Measurements from ENCODE around the gene SV2A.

SV2A gene

DNA sequence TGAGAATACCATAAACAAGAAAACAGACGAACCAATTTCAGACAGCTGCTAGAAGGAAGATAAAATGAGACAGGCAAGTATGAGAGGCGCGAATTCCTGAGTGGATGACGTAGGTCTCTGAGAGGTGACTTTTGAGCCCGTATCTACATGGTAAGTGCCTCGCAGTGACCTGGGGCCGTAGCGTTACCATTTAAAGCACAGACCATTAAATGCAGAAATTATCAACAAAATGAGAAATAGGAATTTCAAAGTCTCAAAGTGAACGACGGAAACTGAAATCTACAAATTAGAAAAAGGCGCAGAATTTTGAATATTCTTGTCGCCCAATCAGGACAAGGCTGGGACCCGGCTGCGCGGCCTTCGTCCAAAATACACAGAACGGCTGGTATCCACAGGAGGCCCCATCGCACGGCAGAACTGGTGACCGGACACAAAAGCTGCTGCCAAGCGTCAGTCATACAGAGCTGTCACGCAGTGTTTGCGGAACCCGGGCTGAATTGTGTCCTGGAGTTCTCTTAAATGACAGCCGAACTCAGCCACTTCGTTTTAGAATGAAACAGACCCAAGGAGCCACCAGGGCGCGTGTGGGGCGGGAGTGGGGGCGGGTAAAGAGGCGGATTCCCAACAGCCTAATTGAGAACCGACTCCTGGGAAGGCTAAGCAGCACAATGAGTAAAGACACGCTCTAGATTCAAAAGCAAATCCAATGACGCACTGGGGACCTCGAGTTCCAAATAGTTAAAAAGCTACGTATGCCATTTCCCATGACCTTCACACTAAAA lies 32.1 kb downstream of the SV2A start:
- ATAC-seq (ENCODE audit: low read depth) (peak; percentile 32), DNase-seq (ENCODE audit: low spot score) (peak; percentile 82)
- H3K9me3 ChIP-seq (ENCODE audit: severe bottlenecking): no peaks in the 10 kb centered on the region
- peak overlapping the region; percentile 49 for H3K4me3 ChIP-seq (ENCODE audit: severe bottlenecking)
- TF ChIP-seq, protein P1, sequence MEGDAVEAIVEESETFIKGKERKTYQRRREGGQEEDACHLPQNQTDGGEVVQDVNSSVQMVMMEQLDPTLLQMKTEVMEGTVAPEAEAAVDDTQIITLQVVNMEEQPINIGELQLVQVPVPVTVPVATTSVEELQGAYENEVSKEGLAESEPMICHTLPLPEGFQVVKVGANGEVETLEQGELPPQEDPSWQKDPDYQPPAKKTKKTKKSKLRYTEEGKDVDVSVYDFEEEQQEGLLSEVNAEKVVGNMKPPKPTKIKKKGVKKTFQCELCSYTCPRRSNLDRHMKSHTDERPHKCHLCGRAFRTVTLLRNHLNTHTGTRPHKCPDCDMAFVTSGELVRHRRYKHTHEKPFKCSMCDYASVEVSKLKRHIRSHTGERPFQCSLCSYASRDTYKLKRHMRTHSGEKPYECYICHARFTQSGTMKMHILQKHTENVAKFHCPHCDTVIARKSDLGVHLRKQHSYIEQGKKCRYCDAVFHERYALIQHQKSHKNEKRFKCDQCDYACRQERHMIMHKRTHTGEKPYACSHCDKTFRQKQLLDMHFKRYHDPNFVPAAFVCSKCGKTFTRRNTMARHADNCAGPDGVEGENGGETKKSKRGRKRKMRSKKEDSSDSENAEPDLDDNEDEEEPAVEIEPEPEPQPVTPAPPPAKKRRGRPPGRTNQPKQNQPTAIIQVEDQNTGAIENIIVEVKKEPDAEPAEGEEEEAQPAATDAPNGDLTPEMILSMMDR (IDR thresholded peaks at IDR 0.05; ENCODE audit: poor library complexity, severe bottlenecking): no peak
- no peaks in the 10 kb centered on the region for H3K27me3 ChIP-seq (ENCODE audit: insufficient read depth, poor library complexity, severe bottlenecking)
- H3K36me3 ChIP-seq (ENCODE audit: low read depth): no peaks in the 10 kb centered on the region
- H3K27ac ChIP-seq (ENCODE audit: poor library complexity, severe bottlenecking): peak overlapping the region; percentile 85
- H3K4me1 ChIP-seq (ENCODE audit: insufficient read depth, poor library complexity, severe bottlenecking): peaks cover 14% of the 10 kb centered on the region

DNA sequence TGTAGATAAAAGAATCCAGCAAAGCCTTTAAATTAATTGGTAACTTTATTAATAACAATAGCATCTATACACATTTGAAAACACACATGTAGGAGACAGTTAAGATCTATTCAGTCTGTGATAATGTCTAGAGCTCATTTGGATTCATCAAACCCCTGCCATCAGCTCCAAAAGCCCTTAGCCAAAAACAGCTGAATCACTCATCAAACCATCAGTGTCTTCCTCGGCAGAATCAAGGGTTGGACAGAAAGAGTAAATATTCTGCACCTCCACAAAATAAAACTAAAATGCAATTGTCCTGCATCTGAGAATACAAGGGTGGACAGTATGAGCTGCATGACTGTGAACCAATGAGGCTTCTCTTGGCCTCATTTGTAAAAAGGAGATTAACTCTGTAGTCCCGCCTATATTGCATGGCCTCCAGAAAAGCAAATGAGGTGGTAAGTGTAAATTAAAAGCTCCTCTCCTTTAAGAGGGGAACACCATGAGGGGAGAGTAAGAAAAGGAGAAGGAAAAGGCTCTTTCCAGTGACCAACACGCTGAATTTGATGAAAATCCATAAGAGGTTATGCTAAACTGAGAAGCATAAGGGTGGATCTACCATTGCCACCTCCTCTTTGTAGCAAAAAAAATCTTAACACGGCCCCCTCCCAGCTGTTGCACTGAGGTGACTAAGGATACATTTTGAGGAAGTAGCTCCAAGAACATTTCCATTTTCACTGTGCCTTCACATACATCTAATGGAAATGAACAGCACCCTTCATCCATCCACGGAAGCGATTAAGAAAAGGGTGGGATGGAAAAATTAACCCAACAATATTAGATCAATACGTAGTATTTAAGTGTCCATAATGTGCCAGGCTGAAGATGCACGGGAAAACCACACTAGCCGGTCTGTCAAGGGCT lies 33.0 kb downstream of the SV2A start:
- Histone ChIP-seq H3K4me3 (ENCODE audit: severe bottlenecking) (peak overlapping the region; percentile 49), H3K27ac (ENCODE audit: poor library complexity, severe bottlenecking) (peak overlapping the region; percentile 85), H3K9me3 (ENCODE audit: severe bottlenecking) (no peaks in the 10 kb centered on the region), H3K4me1 (ENCODE audit: insufficient read depth, poor library complexity, severe bottlenecking) (peaks cover 14% of the 10 kb centered on the region), H3K27me3 (ENCODE audit: insufficient read depth, poor library complexity, severe bottlenecking) (no peaks in the 10 kb centered on the region), H3K36me3 (ENCODE audit: low read depth) (no peaks in the 10 kb centered on the region)
- TF ChIP-seq, protein P1 (IDR thresholded peaks at IDR 0.05; ENCODE audit: poor library complexity, severe bottlenecking): no peak
- no peak for DNase-seq (ENCODE audit: low spot score)
- ATAC-seq (ENCODE audit: low read depth): no peak

DNA sequence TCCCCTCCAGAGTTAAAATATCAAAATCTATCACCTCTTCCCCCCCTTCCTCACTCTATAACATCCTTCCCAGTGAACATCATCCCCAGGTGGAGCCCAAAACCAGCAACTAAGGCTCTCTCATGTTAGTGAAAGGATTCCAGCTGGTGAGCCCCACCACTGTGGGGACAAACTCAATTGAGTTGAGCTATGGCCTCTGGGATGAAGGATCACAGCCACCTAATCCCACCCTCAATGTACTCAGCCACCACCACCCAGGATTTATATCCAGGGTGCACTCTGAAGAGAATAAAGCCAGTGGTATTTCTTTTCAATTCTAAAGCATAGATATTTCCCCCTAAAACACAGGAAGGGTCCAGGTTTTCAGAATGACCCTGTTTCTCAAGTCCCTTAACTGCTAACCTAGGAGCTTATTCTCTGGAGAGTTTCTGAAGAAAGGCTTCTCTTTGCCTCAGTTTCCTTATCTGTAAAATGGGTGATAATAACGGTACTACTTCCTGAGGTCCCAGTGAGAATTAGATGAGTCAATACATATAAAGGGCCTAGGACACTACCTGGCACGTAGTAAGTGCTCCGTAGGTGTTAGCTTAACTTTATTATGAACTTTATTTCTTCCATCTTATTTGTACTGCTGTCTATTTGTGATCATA lies 33.9 kb downstream of the SV2A start:
- Histone ChIP-seq H3K4me3 (ENCODE audit: severe bottlenecking) (no peak overlapping the region), H3K27me3 (ENCODE audit: insufficient read depth, poor library complexity, severe bottlenecking) (no peaks in the 10 kb centered on the region), H3K36me3 (ENCODE audit: low read depth) (no peaks in the 10 kb centered on the region), H3K27ac (ENCODE audit: poor library complexity, severe bottlenecking) (peak overlapping the region; percentile 85), H3K9me3 (ENCODE audit: severe bottlenecking) (no peaks in the 10 kb centered on the region), H3K4me1 (ENCODE audit: insufficient read depth, poor library complexity, severe bottlenecking) (peaks cover 10% of the 10 kb centered on the region)
- ATAC-seq (ENCODE audit: low read depth) (no peak), DNase-seq (ENCODE audit: low spot score) (no peak)
- TF ChIP-seq, protein P1 (IDR thresholded peaks at IDR 0.05; ENCODE audit: poor library complexity, severe bottlenecking): no peak

DNA sequence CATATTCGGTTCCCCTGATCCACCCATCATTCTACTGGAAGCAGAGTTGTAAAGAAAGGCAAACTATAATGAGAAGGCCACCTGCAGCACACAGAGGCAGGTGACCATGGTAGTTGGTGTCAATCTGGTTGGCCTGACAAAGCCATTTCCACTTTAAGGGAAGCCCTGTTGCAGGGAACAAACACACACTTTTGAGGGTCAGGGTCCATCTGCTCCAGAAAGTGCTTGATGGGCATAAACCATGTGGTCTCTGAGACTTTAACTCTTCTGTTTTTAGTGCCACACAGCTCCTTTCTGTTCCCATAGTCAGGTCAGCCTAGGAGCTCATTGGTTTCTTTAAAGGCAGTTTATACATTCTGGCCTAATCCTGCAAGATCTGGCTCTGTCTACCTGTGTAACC lies 35.8 kb downstream of the SV2A start:
- Histone ChIP-seq H3K27me3 (ENCODE audit: insufficient read depth, poor library complexity, severe bottlenecking) (no peaks in the 10 kb centered on the region), H3K27ac (ENCODE audit: poor library complexity, severe bottlenecking) (no peak overlapping the region), H3K36me3 (ENCODE audit: low read depth) (no peaks in the 10 kb centered on the region), H3K9me3 (ENCODE audit: severe bottlenecking) (no peaks in the 10 kb centered on the region), H3K4me3 (ENCODE audit: severe bottlenecking) (no peak overlapping the region), H3K4me1 (ENCODE audit: insufficient read depth, poor library complexity, severe bottlenecking) (peaks cover 9% of the 10 kb centered on the region)
- DNase-seq (ENCODE audit: low spot score): no peak
- TF ChIP-seq, protein P1 (IDR thresholded peaks at IDR 0.05; ENCODE audit: poor library complexity, severe bottlenecking): no peak
- no peak for ATAC-seq (ENCODE audit: low read depth)

Measured in RWPE2 (cell line).